HFF-Myc (cell line): Measurements from ENCODE around the gene CCNDBP1.
A peak's percentile ranks its signal among the peaks of the same experiment; 100 is the strongest.
"Not testable (repeated sequence)": the region's sequence is repeated elsewhere in the genome, so short reads cannot be mapped to it uniquely, and the experiment has no call there.

Experiments used
- DNase-seq: peaks from one replicate; pipeline ENCODE4 v3.0.0-alpha.2; 2011; ENCODE audit warnings: low read depth; ENCODE audit errors: extremely low read depth
- H3K4me3 ChIP-seq: replicated peaks from 2 replicates; pipeline ENCODE4 v1.5.1; 2011; ENCODE audit warnings: low read depth, mild to moderate bottlenecking, control low read depth, low read length
- CTCF ChIP-seq: IDR thresholded peaks from 2 replicates; pipeline ENCODE4 v1.5.1; 2012; ENCODE audit warnings: mild to moderate bottlenecking, low read depth, low read length, control low read depth; ENCODE audit errors: missing control alignments

CCNDBP1 gene

GRCh38 chr15:43218908-43219706 lies 33.9 kb downstream of the CCNDBP1 start:
- no peak overlapping the region for H3K4me3 ChIP-seq
- DNase-seq = peak; percentile 9
- peak; percentile 38 for TF ChIP-seq CTCF

- TF ChIP-seq CTCF = no peak
- no peak for DNase-seq
- H3K4me3 ChIP-seq = no peak overlapping the region
These were observed 35.0 kb downstream of the CCNDBP1 start for GRCh38 chr15:43219929-43220928.

GRCh38 chr15:43220991-43221403 lies 35.8 kb downstream of the CCNDBP1 start, which contains the start of gene EPB42:
TSS of gene EPB42 (minus strand) at chr15:43221018. CDS start at chr15:43220825, 193 bp downstream.
- no peak for DNase-seq

GRCh38 chr15:43221422-43221821 lies 36.2 kb downstream of the CCNDBP1 start:
- DNase-seq = no peak
- TF ChIP-seq CTCF = no peak
- H3K4me3 ChIP-seq = no peak overlapping the region

More at GRCh38 chr15:43220991-43221403, 35.8 kb downstream of the CCNDBP1 start, which contains the start of gene EPB42:
- TF ChIP-seq CTCF = no peak
- no peak within 1 kb of the TSS for H3K4me3 ChIP-seq

- peak; percentile 31 for DNase-seq
- H3K4me3 ChIP-seq = no peak overlapping the region
- TF ChIP-seq CTCF = peak; percentile 78
These were observed 40.2 kb downstream of the CCNDBP1 start for GRCh38 chr15:43225201-43225949.

GRCh38 chr15:43225950-43226255 lies 40.7 kb downstream of the CCNDBP1 start:
- not testable (repeated sequence) for DNase-seq, H3K4me3 ChIP-seq
